CD14-positive monocyte (primary cell): ENCODE data around the gene TOP2B. TPM values are rescaled to one million over a fixed set of nuclear protein-coding genes. Genes with fewer than 3 reads are reported as not detected.

Experiments
- DNase-seq, 3 donors: peaks; one replicate each; pipeline ENCODE4 v3.0.0-alpha.2; 2011 to 2022
- H2AFZ ChIP-seq: 2 replicates; pipeline ENCODE4 v1.6.0; 2012; ENCODE audit warnings: mild to moderate bottlenecking, low read depth, low read length, inconsistent platforms; ENCODE audit not compliant: insufficient read depth, poor library complexity, severe bottlenecking
- H3K27ac ChIP-seq, 2 donors: 1 replicate in 1 of 2; 2 replicates in 1 of 2; pipeline ENCODE4 v1.5.1; 2012 to 2013; ENCODE audit warnings: low read length in 2 of 2, control low read depth in 1 of 2, inconsistent platforms in 1 of 2, low read depth in 1 of 2, mild to moderate bottlenecking in 1 of 2
- H3K27me3 ChIP-seq, 2 donors: one replicate each; pipeline versions ENCODE4 v1.6.0 to v1.6.1; 2011 to 2013; ENCODE audit warnings: low read length in 2 of 2; ENCODE audit not compliant: control insufficient read depth in 2 of 2, insufficient read depth in 2 of 2
- H3K36me3 ChIP-seq, 2 donors: replicated peaks in 1 of 2; 1 replicate in 1 of 2; 2 replicates in 1 of 2; pipeline versions ENCODE4 v1.5.1 to v1.6.1; 2012 to 2013; ENCODE audit warnings: low read length in 2 of 2, control low read depth in 1 of 2, inconsistent platforms in 1 of 2, mild to moderate bottlenecking in 1 of 2; ENCODE audit not compliant: insufficient read depth in 2 of 2, control insufficient read depth in 1 of 2
- H3K4me1 ChIP-seq, 2 donors: 1 replicate in 1 of 2; 2 replicates in 1 of 2; pipeline versions ENCODE4 v1.5.1 to v1.6.1; 2012 to 2013; ENCODE audit warnings: low read length in 2 of 2, control low read depth in 1 of 2, inconsistent platforms in 1 of 2, mild to moderate bottlenecking in 1 of 2, moderate library complexity in 1 of 2; ENCODE audit not compliant: insufficient read depth in 2 of 2, control insufficient read depth in 1 of 2
- H3K4me2 ChIP-seq: replicated peaks from 2 replicates; pipeline ENCODE3; 2012; ENCODE audit warnings: low read length, moderate library complexity, mild to moderate bottlenecking; ENCODE audit not compliant: poor library complexity, severe bottlenecking; ENCODE audit errors: extremely low read depth
- H3K4me3 ChIP-seq, 3 experiments: fragments of 200-600 bp in 1 of 3; sonication (generic) in 1 of 3; replicated peaks in 1 of 3; 1 replicate in 2 of 3; 2 replicates in 1 of 3; pipeline ENCODE4 v1.5.1; 2011 to 2013; ENCODE audit warnings: low read length in 3 of 3, mild to moderate bottlenecking in 3 of 3, control low read depth in 2 of 3, low read depth in 2 of 3, inconsistent platforms in 1 of 3, moderate library complexity in 1 of 3
- H3K79me2 ChIP-seq: 2 replicates; pipeline ENCODE4 v1.6.0; 2012; ENCODE audit warnings: mild to moderate bottlenecking, control low read depth, inconsistent platforms, low read length, moderate library complexity; ENCODE audit not compliant: insufficient read depth
- H3K9ac ChIP-seq: 2 replicates; pipeline ENCODE4 v1.6.0; 2017; ENCODE audit warnings: low read length, mild to moderate bottlenecking; ENCODE audit not compliant: insufficient read depth, poor library complexity, severe bottlenecking
- H3K9me3 ChIP-seq, 2 donors: replicated peaks in 1 of 2; 1 replicate in 1 of 2; 2 replicates in 1 of 2; pipeline versions ENCODE4 v1.5.1 to v1.6.1; 2012 to 2013; ENCODE audit warnings: low read length in 2 of 2, control low read depth in 1 of 2; ENCODE audit not compliant: control insufficient read depth in 1 of 2, insufficient read depth in 1 of 2
- H4K20me1 ChIP-seq: 2 replicates; pipeline ENCODE4 v1.6.0; 2012; ENCODE audit warnings: mild to moderate bottlenecking, low read length, control low read depth, moderate library complexity; ENCODE audit not compliant: insufficient read depth
- H3K27ac Mint-ChIP-seq, 7 donors: one replicate each; pipeline ENCODE4 v1.8.0; 2020; ENCODE audit warnings: mild to moderate bottlenecking in 7 of 7, mixed read lengths in 7 of 7, moderate library complexity in 6 of 7, inconsistent platforms in 2 of 7
- H3K27me3 Mint-ChIP-seq, 3 donors: one replicate each; pipeline ENCODE4 v1.8.0; 2021 to 2022; ENCODE audit warnings: low read depth in 3 of 3, mild to moderate bottlenecking in 3 of 3, mixed read lengths in 3 of 3, moderate library complexity in 3 of 3, inconsistent platforms in 1 of 3
- H3K36me3 Mint-ChIP-seq, 2 donors: one replicate each; pipeline ENCODE4 v1.8.0; 2020; ENCODE audit warnings: mixed read lengths in 2 of 2, inconsistent platforms in 1 of 2, mild to moderate bottlenecking in 1 of 2
- H3K4me1 Mint-ChIP-seq: one replicate; pipeline ENCODE4 v1.8.0; 2020; ENCODE audit warnings: mild to moderate bottlenecking, mixed read lengths
- H3K4me3 Mint-ChIP-seq, 2 donors: one replicate each; pipeline ENCODE4 v1.8.0; 2020; ENCODE audit warnings: mild to moderate bottlenecking in 2 of 2, mixed read lengths in 2 of 2, moderate library complexity in 1 of 2
- H3K9me3 Mint-ChIP-seq, 7 donors: one replicate each; pipeline ENCODE4 v1.8.0; 2020 to 2022; ENCODE audit warnings: mixed read lengths in 7 of 7, mild to moderate bottlenecking in 6 of 7, moderate library complexity in 6 of 7, inconsistent platforms in 2 of 7
- WGBS: methylation state at CpG from one replicate; pipeline ENCODE4 v1.1.5; 2013; ENCODE audit warnings: missing lambda C conversion rate; ENCODE audit not compliant: insufficient coverage; 5-methylcytosine and 5-hydroxymethylcytosine counted together
- intact Hi-C, 2 donors: fragments of 100-400 bp; cut with micrococcal nuclease; formaldehyde crosslinking; loops; one replicate each; pipeline versions ENCODE4 v1.15.0 to v1.15.1; 2023
- polyA plus RNA-seq, 3 donors: library from polyadenylated mRNA; depleted of rRNA in 1 of 3; unstranded in 2 of 3; stranded (reverse) in 1 of 3; fragments of 300-500 nt in 2 of 3; fragments of >200 nt in 1 of 3; fragmentation: Illumina TruSeq in 2 of 3; gene quantifications; 1 replicate in 2 of 3; 2 replicates in 1 of 3; pipeline ENCODE4 v1.2.3, GENCODE V29; 2012 to 2021
- TF ChIP-seq, protein P1 (sequence below): fragments of 200-600 bp; IDR thresholded peaks from one replicate; pipeline ENCODE4 v1.8.0; 2022; ENCODE audit warnings: antibody characterized with exemption, mild to moderate bottlenecking

Gene TOP2B
- polyA plus RNA-seq, 3 donors, result 21.4 to 27.0 (median 26.1) TPM

DNA sequence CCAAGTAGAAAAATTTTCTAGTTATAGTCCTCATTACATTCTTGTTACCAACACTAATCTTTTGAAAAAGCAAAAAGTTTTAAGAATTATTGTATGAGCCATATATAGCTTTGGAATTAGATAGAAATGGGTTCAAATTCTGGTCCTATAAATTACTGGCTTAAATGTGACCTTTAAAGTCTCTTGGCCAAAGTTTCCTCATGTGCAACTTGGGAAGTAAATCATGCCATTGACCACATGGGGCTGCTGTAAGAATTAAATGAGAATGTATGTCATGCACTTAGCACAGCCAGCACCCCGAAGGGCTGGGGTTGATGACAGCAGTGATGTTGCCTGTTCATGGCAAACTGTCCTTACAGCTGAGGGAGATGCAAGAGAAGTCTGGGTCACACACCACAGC is 108.3 kb downstream of the TOP2B start:
- no peaks in the 10 kb centered on the region for H3K36me3 ChIP-seq
- H3K4me1 ChIP-seq, result peaks cover 3 to 5% of the 10 kb centered on the region in 2 donors
- peaks cover 4% of the 10 kb centered on the region for H3K4me1 Mint-ChIP-seq
- no peaks in the 10 kb centered on the region for H3K27me3 ChIP-seq
- H4K20me1 ChIP-seq, result no peaks in the 10 kb centered on the region
- no peaks in the 10 kb centered on the region for H3K36me3 Mint-ChIP-seq
- H3K9ac ChIP-seq, result no peak overlapping the region
- H3K4me3 ChIP-seq, result no peak overlapping the region
- H3K9me3 ChIP-seq, result no peaks in the 10 kb centered on the region
- H3K27me3 Mint-ChIP-seq, result peaks cover 0 to 6% (median 0%) of the 10 kb centered on the region in 3 donors
- H3K4me3 Mint-ChIP-seq, result no peak overlapping the region
- intact Hi-C loops, result no loop called here
- TF ChIP-seq, protein P1, sequence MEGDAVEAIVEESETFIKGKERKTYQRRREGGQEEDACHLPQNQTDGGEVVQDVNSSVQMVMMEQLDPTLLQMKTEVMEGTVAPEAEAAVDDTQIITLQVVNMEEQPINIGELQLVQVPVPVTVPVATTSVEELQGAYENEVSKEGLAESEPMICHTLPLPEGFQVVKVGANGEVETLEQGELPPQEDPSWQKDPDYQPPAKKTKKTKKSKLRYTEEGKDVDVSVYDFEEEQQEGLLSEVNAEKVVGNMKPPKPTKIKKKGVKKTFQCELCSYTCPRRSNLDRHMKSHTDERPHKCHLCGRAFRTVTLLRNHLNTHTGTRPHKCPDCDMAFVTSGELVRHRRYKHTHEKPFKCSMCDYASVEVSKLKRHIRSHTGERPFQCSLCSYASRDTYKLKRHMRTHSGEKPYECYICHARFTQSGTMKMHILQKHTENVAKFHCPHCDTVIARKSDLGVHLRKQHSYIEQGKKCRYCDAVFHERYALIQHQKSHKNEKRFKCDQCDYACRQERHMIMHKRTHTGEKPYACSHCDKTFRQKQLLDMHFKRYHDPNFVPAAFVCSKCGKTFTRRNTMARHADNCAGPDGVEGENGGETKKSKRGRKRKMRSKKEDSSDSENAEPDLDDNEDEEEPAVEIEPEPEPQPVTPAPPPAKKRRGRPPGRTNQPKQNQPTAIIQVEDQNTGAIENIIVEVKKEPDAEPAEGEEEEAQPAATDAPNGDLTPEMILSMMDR, result no peak
- H3K9me3 Mint-ChIP-seq, result peaks cover 0 to 6% (median 0%) of the 10 kb centered on the region in 7 donors
- H2AFZ ChIP-seq, result no peak overlapping the region
- H3K27ac Mint-ChIP-seq, result no peak overlapping the region
- no peaks in the 10 kb centered on the region for H3K79me2 ChIP-seq
- 80% methylated on average over 1 of the region's 1 CpG for whole genome bisulfite sequencing
- H3K4me2 ChIP-seq, result no peak overlapping the region
- no peak overlapping the region for H3K27ac ChIP-seq
- no peak for DNase-seq

DNA sequence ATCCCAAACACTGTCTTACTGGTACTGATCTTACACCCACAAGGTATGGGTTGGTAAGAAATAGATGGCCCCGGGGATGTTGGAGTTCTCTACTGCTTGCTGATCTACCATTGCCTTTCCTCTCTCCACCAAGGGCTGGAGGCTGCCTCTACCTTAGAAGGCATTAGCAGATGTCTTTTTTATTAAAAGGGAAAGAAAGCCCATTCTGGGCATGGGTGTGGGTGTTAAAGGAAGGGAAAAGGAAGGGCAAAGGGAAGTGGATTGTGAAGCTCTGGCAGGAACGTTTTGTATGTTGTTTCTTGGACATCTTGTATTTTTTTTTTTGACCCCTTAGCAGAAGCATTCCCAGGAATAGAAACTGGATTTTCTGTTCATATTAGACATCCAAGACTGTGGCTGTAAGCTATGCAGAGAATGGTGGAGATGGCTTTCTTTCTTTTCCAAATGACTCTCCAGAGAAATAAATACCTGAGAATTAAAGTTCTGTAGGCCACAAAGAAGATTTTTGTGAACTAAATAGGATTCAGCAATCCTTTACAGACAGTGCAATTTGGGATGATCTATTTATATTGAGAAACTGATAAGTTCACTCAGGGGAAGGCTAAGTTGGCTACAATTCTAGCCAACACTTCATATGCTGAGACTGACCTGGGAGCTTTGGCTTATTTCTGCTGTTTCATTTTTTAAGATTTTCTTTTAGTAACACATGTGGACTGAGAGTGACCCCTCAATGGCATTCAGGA is 108.8 kb downstream of the TOP2B start:
- Mint-ChIP-seq H3K27me3 (peaks cover 0 to 6% (median 0%) of the 10 kb centered on the region in 3 donors), H3K9me3 (peaks cover 0 to 10% (median 1%) of the 10 kb centered on the region in 7 donors), H3K4me3 (no peak overlapping the region), H3K4me1 (peaks cover 4% of the 10 kb centered on the region), H3K36me3 (no peaks in the 10 kb centered on the region), H3K27ac (no peak overlapping the region)
- WGBS, result no CpG with 5 or more reads among the region's 2 CpGs
- Histone ChIP-seq H3K4me1 (peaks cover 3 to 5% of the 10 kb centered on the region in 2 donors), H2AFZ (no peak overlapping the region), H3K36me3 (no peaks in the 10 kb centered on the region), H3K9me3 (no peaks in the 10 kb centered on the region), H3K27me3 (no peaks in the 10 kb centered on the region), H3K9ac (no peak overlapping the region), H3K4me2 (no peak overlapping the region), H3K79me2 (no peaks in the 10 kb centered on the region), H3K4me3 (no peak overlapping the region), H3K27ac (no peak overlapping the region), H4K20me1 (no peaks in the 10 kb centered on the region)
- TF ChIP-seq, protein P1, result no peak
- no peak for DNase-seq
- intact Hi-C loops, result no loop called here
